HG03280 (cell line): Measurements from ENCODE around the gene PTP4A1.
A peak's percentile ranks its signal among the peaks of the same experiment; 100 is the strongest.
"Not testable (repeated sequence)": the region's sequence is repeated elsewhere in the genome, so short reads cannot be mapped to it uniquely, and the experiment has no call there.

Experiments used
- ATAC-seq: cut with Tn5 transposase; IDR thresholded peaks from one replicate; pipeline ENCODE4 v1.9.1; 2021; ENCODE audit warnings: mild to moderate bottlenecking, moderate library complexity; ENCODE audit not compliant: unreplicated experiment

Gene PTP4A1

GRCh38 chr6:63572044-63572746 is at the start of gene PTP4A1, which contains the start of gene LOC128125822:
TSS of gene PTP4A1 (plus strand) at chr6:63572480. CDS start at chr6:63576881, 4,401 bp downstream.
TSS of gene LOC128125822 (plus strand) at chr6:63572480.
- peak; percentile 90 for ATAC-seq

GRCh38 chr6:63522911-63523287 is 49.4 kb upstream of the PTP4A1 start:
- not testable (repeated sequence) for ATAC-seq

- ATAC-seq = no peak
Observed at GRCh38 chr6:63523630-63524029, 48.6 kb upstream of the PTP4A1 start.

GRCh38 chr6:63525186-63525878 is 46.9 kb upstream of the PTP4A1 start:
- no peak for ATAC-seq

GRCh38 chr6:63526931-63527330 is 45.3 kb upstream of the PTP4A1 start:
- no peak for ATAC-seq

GRCh38 chr6:63527658-63528514 is 44.4 kb upstream of the PTP4A1 start:
- no peak for ATAC-seq

- no peak for ATAC-seq
Observed at GRCh38 chr6:63529498-63529897, 42.8 kb upstream of the PTP4A1 start.

- ATAC-seq = no peak
Observed at GRCh38 chr6:63530182-63530581, 42.1 kb upstream of the PTP4A1 start.

GRCh38 chr6:63530991-63531390 is 41.3 kb upstream of the PTP4A1 start:
- no peak for ATAC-seq

GRCh38 chr6:63533026-63533425 is 39.3 kb upstream of the PTP4A1 start:
- ATAC-seq = no peak

GRCh38 chr6:63533952-63534351 is 38.3 kb upstream of the PTP4A1 start:
- no peak for ATAC-seq

- no peak for ATAC-seq
Observed at GRCh38 chr6:63537201-63537958, 34.9 kb upstream of the PTP4A1 start.

GRCh38 chr6:63537959-63538300 is 34.4 kb upstream of the PTP4A1 start:
- ATAC-seq = no peak

GRCh38 chr6:63538550-63538949 is 33.7 kb upstream of the PTP4A1 start:
- ATAC-seq = no peak

GRCh38 chr6:63543001-63543400 is 29.3 kb upstream of the PTP4A1 start:
- no peak for ATAC-seq

- no peak for ATAC-seq
Observed at GRCh38 chr6:63543982-63544381, 28.3 kb upstream of the PTP4A1 start.

- ATAC-seq = no peak
Observed at GRCh38 chr6:63546236-63546635, 26.0 kb upstream of the PTP4A1 start.

GRCh38 chr6:63546697-63547096 is 25.6 kb upstream of the PTP4A1 start:
- ATAC-seq = no peak

- ATAC-seq = no peak
Observed at GRCh38 chr6:63549076-63549475, 23.2 kb upstream of the PTP4A1 start.

- ATAC-seq = peak; percentile 96
Observed at GRCh38 chr6:63553208-63553607, 19.1 kb upstream of the PTP4A1 start.

- ATAC-seq = no peak
Observed at GRCh38 chr6:63553900-63554299, 18.4 kb upstream of the PTP4A1 start.
